Transverse colon (tissue), 4 donors: ENCODE results near the gene HELZ. TPM values are rescaled to one million over a fixed set of nuclear protein-coding genes. Genes with fewer than 3 reads are reported as not detected.
A peak's percentile ranks its signal among the peaks of the same experiment; 100 is the strongest.
"Not testable (repeated sequence)": the region's sequence is repeated elsewhere in the genome, so short reads cannot be mapped to it uniquely, and the experiment has no call there.

Source experiments
- DNase-seq: peaks from one replicate; pipeline ENCODE4 v3.0.0-alpha.2; 2019
- H3K27ac ChIP-seq, 4 donors: fragments of 200-600 bp; sonication (generic); 2 replicates each; pipeline ENCODE4 v1.5.1; 2016 to 2018; ENCODE audit warnings: inconsistent platforms in 4 of 4
- H3K27me3 ChIP-seq: fragments of 200-600 bp; sonication (generic); 2 replicates; pipeline ENCODE4 v1.5.1; 2017; ENCODE audit warnings: inconsistent platforms
- H3K36me3 ChIP-seq, 4 donors: fragments of 200-600 bp; sonication (generic); 2 replicates each; pipeline ENCODE4 v1.5.1; 2017 to 2019; ENCODE audit warnings: inconsistent platforms in 4 of 4
- H3K4me1 ChIP-seq, 4 donors: fragments of 200-600 bp; sonication (generic); 2 replicates each; pipeline ENCODE4 v1.5.1; 2017 to 2020; ENCODE audit warnings: inconsistent platforms in 4 of 4
- H3K4me3 ChIP-seq, 4 donors: fragments of 200-600 bp; sonication (generic); 1 replicate in 1 of 4; 2 replicates in 3 of 4; pipeline versions ENCODE4 v1.5.1 to v1.6.1; 2017 to 2019; ENCODE audit warnings: inconsistent platforms in 4 of 4
- H3K9me3 ChIP-seq, 2 donors: fragments of 200-600 bp; sonication (generic); 2 replicates each; pipeline ENCODE4 v1.5.1; 2017 to 2019; ENCODE audit warnings: inconsistent platforms in 2 of 2
- EP300 ChIP-seq: sonication (generic); formaldehyde crosslinking; IDR thresholded peaks from one replicate; pipeline ENCODE4 v1.6.1; 2017; ENCODE audit warnings: antibody characterized with exemption, low read depth
- POLR2A ChIP-seq: fragments of 450-650 bp; IDR thresholded peaks from one replicate; pipeline ENCODE4 v1.6.1; 2016; ENCODE audit warnings: antibody characterized with exemption, mild to moderate bottlenecking, moderate library complexity
- POLR2AphosphoS5 ChIP-seq, 3 donors: sonication (generic); formaldehyde crosslinking; IDR thresholded peaks; one replicate each; pipeline ENCODE4 v1.6.1; 2016; ENCODE audit warnings: antibody characterized with exemption in 3 of 3
- WGBS, 2 donors: methylation state at CpG; one replicate each; pipeline ENCODE4 v1.1.5; 2018; ENCODE audit warnings: low coverage in 1 of 2; 5-methylcytosine and 5-hydroxymethylcytosine counted together
- in situ Hi-C, 4 donors: fragments of 200-750 bp; cut with MboI; loops; one replicate each; pipeline versions ENCODE4 v1.15.0 to v1.15.1; 2017; ENCODE audit warnings: low sequenced_read_pairs in 3 of 4, low pct_ligation_motif_present in 1 of 4, low pct_unique_long_range_greater_than_20kb in 1 of 4
- intact Hi-C: fragments of 100-400 bp; cut with DNase I; formaldehyde crosslinking; loops from one replicate; pipeline ENCODE4 v1.15.1; 2023; ENCODE audit warnings: low total_unique reads
- total RNA-seq, 4 donors: library from RNA; depleted of rRNA; stranded (reverse); fragments of >200 nt; gene quantifications; one replicate each; pipeline ENCODE4 v1.1.0, GENCODE V29; 2016
- TF ChIP-seq, protein P1 (sequence below), 5 experiments: fragments of 200-600 bp in 3 of 5; fragments of 450-650 bp in 2 of 5; sonication (generic) in 3 of 5; IDR thresholded peaks; 1 replicate in 2 of 5; 2 replicates in 3 of 5; pipeline ENCODE4 v1.5.1; 2016 to 2017; ENCODE audit warnings: antibody characterized with exemption in 5 of 5, inconsistent platforms in 3 of 5, mild to moderate bottlenecking in 2 of 5, moderate library complexity in 1 of 5

Gene HELZ
- total RNA-seq, 4 donors from 2014 or later, result 31.8 to 126 (median 56.0) TPM

DNA sequence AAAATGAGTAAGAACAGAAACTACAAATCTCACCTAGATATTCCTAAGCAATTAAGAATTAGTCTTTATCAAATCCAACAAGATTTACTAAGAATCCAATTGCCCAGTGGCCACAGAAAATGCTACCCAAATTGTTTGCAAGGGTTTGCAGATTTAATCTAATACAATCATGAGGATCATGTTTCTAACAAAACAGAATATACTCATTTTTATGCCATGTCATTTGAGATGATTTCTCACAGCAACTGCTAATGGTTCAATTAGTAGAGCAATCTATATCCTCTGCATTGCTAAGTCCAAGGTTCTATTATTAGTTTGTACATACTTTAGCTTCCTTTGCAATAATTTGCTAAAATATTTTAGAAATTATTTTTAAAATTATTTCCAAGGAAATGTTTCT lies 41.2 kb downstream of the HELZ start:
- TF ChIP-seq POLR2AphosphoS5 (IDR thresholded peaks at IDR 0.05) (no peak), EP300 (no peak), POLR2A (no peak)
- TF ChIP-seq, protein P1, sequence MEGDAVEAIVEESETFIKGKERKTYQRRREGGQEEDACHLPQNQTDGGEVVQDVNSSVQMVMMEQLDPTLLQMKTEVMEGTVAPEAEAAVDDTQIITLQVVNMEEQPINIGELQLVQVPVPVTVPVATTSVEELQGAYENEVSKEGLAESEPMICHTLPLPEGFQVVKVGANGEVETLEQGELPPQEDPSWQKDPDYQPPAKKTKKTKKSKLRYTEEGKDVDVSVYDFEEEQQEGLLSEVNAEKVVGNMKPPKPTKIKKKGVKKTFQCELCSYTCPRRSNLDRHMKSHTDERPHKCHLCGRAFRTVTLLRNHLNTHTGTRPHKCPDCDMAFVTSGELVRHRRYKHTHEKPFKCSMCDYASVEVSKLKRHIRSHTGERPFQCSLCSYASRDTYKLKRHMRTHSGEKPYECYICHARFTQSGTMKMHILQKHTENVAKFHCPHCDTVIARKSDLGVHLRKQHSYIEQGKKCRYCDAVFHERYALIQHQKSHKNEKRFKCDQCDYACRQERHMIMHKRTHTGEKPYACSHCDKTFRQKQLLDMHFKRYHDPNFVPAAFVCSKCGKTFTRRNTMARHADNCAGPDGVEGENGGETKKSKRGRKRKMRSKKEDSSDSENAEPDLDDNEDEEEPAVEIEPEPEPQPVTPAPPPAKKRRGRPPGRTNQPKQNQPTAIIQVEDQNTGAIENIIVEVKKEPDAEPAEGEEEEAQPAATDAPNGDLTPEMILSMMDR (IDR thresholded peaks at IDR 0.05), result no peak
- no peaks in the 10 kb centered on the region for H3K9me3 ChIP-seq
- peaks cover 0 to 17% (median 7%) of the 10 kb centered on the region in 4 donors for H3K4me1 ChIP-seq
- no peak for DNase-seq
- no peak overlapping the region for H3K27ac ChIP-seq
- in situ Hi-C loops (no loop called here), intact Hi-C loops (no loop called here)
- peaks cover 0 to 45% (median 13%) of the 10 kb centered on the region in 4 donors for H3K36me3 ChIP-seq
- H3K27me3 ChIP-seq, result no peaks in the 10 kb centered on the region
- H3K4me3 ChIP-seq, result no peak overlapping the region

DNA sequence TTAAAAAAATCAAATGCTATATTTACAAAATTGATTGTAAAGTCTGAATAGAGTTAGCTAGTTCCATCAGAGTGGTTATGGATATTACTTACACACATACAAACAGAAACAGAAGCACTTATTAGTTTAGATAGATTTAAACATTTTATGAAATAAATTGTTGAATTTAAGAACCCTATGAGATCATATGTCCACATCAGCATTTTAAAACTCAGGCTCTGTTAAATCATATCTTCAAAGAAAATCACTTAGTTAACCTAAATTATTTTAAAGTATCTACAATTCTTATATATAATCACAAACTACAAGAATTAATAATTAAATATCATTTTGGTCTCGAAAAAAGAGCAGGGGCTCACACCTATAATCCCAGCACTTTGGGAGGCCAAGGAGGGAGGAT lies 42.5 kb downstream of the HELZ start:
- H3K36me3 ChIP-seq, result peaks cover 0 to 45% (median 13%) of the 10 kb centered on the region in 4 donors
- DNase-seq, result no peak
- in situ Hi-C loops (no loop called here), intact Hi-C loops (no loop called here)
- no peak overlapping the region for H3K27ac ChIP-seq
- H3K27me3 ChIP-seq, result no peaks in the 10 kb centered on the region
- no peak overlapping the region for H3K4me3 ChIP-seq
- TF ChIP-seq POLR2AphosphoS5 (IDR thresholded peaks at IDR 0.05), result no peak
- no peaks in the 10 kb centered on the region for H3K9me3 ChIP-seq
- peaks cover 0 to 10% (median 2%) of the 10 kb centered on the region in 4 donors for H3K4me1 ChIP-seq
- WGBS, 2 donors, result 92 to 100% methylated on average over 1 of the region's 1 CpG

DNA sequence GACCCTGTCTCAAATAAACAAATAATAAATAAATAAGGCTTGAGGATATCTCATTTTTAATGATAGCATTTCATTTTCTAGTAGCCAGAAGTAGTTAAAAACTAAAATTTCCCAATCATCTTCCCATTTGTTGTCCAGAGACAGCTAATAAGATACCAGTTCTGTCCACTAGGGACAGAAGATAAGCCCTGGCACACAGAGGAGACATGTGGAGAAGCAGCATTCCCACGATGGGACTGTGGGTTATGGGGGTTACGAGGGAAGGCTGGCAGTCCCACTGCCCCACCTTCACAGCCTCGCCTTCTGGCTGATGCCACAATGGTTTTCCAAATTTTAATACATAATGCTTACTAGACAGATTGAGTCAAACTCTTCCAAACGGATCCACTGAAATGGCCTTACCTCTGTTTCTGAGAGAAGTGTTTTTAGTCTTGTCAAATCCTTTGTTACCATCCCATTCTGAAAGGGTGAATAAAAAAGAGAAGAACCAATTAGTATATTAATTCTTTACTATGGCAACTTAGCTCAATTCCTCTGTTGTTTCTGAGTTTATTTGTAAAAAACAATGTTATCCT lies 44.2 kb downstream of the HELZ start:
- H3K27me3 ChIP-seq, result no peaks in the 10 kb centered on the region
- no peak overlapping the region for H3K4me3 ChIP-seq
- no peaks in the 10 kb centered on the region for H3K9me3 ChIP-seq
- intact Hi-C loops (no loop called here), in situ Hi-C loops (no loop called here)
- peaks cover 0 to 3% (median 2%) of the 10 kb centered on the region in 4 donors for H3K4me1 ChIP-seq
- peaks cover 0 to 45% (median 13%) of the 10 kb centered on the region in 4 donors for H3K36me3 ChIP-seq
- no peak for DNase-seq
- TF ChIP-seq EP300, result no peak
- TF ChIP-seq, protein P1 (IDR thresholded peaks at IDR 0.05), result peak in 4 of 5 experiments; percentile 25 to 39 (median 34)
- no peak overlapping the region for H3K27ac ChIP-seq
- WGBS, 2 donors, result 92 to 94% methylated on average over 3 to 4 of the region's 4 CpGs

DNA sequence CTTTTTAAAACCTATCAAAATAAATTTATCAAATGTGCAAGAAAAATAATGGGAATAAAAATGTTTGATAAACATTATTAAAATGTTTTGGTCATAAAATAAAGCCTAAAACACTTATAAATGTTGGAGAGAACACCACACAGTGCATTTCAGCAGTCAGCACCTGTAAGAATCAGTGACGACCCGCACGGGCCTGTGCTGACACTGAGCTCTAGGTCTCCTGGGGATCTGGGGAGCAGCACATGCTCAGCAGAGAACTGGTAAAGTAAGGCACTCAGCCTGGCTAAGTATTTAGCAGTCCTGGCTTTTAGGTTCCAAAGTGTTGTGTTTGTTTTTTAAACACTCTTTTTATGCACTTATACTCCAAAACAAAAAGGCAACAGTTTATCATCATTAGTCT lies 46.9 kb downstream of the HELZ start:
- in situ Hi-C loops, result no loop called here
- WGBS, 2 donors, result 91% methylated on average over 3 of the region's 3 CpGs; no CpG with 5 or more reads in 1 of the 2 donors
- Histone ChIP-seq H3K9me3 (no peaks in the 10 kb centered on the region), H3K4me1 (no peaks in the 10 kb centered on the region), H3K27ac (no peak overlapping the region), H3K36me3 (peaks cover 0 to 40% (median 12%) of the 10 kb centered on the region in 4 donors), H3K27me3 (no peaks in the 10 kb centered on the region), H3K4me3 (no peak overlapping the region)
- DNase-seq, result no peak
- intact Hi-C loops, result no loop called here
- TF ChIP-seq, protein P1 (IDR thresholded peaks at IDR 0.05), result no peak
- no peak for TF ChIP-seq POLR2AphosphoS5 (IDR thresholded peaks at IDR 0.05)
- no peak for TF ChIP-seq EP300
- no peak for TF ChIP-seq POLR2A

DNA sequence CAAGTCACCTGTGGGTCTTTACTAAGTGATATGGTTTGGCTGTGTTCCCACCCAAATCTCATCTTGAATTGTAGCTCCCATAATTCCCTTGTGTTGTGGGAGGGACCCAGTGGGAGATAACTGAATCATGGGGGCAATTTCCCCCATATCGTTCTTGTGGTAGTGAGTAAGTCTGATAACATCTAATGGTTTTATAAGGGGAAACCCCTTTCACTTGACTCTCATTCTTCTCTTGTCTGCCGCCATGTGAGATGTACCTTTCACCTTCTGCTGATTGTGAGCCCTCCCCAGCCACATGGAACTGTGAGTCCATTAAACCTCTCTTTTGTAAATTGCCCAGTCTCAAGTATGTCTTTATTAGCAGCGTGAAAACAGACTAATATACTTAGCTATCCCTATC lies 48.0 kb downstream of the HELZ start:
- intact Hi-C loops, H3K4me1 ChIP-seq, H3K9me3 ChIP-seq, H3K27ac ChIP-seq, H3K27me3 ChIP-seq, DNase-seq, in situ Hi-C loops, H3K4me3 ChIP-seq: not testable (repeated sequence)
- H3K36me3 ChIP-seq, result peaks cover 0 to 29% (median 8%) of the 10 kb centered on the region in 4 donors
- 72 to 85% methylated on average over 3 of the region's 3 CpGs for WGBS, 2 donors
